Mucosa of rectum (tissue), 2 donors: ENCODE data around the gene AMOTL1.

Source experiments
- H3K27ac ChIP-seq, 2 donors: one replicate each; pipeline ENCODE4 v1.7.0; 2013; ENCODE audit warnings: inconsistent platforms in 2 of 2, low read depth in 2 of 2, low read length in 2 of 2
- H3K27me3 ChIP-seq, 2 donors: one replicate each; pipeline ENCODE4 v1.7.0; 2013; ENCODE audit warnings: low read length in 2 of 2; ENCODE audit not compliant: control insufficient read depth in 2 of 2, insufficient read depth in 2 of 2
- H3K36me3 ChIP-seq, 2 donors: one replicate each; pipeline ENCODE4 v1.7.0; 2013; ENCODE audit warnings: low read length in 2 of 2; ENCODE audit not compliant: control insufficient read depth in 2 of 2, insufficient read depth in 2 of 2
- H3K4me1 ChIP-seq, 2 donors: one replicate each; pipeline ENCODE4 v1.7.0; 2013; ENCODE audit warnings: low read length in 2 of 2, mild to moderate bottlenecking in 1 of 2; ENCODE audit not compliant: control insufficient read depth in 2 of 2, insufficient read depth in 2 of 2
- H3K4me3 ChIP-seq, 2 donors: one replicate each; pipeline ENCODE4 v1.7.0; 2013; ENCODE audit warnings: low read length in 2 of 2
- H3K9ac ChIP-seq, 2 donors: one replicate each; pipeline ENCODE4 v1.7.0; 2013; ENCODE audit warnings: low read length in 2 of 2, low read depth in 1 of 2, mild to moderate bottlenecking in 1 of 2
- H3K9me3 ChIP-seq, 2 donors: one replicate each; pipeline ENCODE4 v1.7.0; 2013; ENCODE audit warnings: low read length in 2 of 2; ENCODE audit not compliant: control insufficient read depth in 2 of 2
- donor health status: healthy.
- donor health status: Normal muscosa, but diverticular disease.

Gene AMOTL1

GRCh38 chr11:94754335-94754734 is 13.8 kb upstream of the AMOTL1 start:
- Histone ChIP-seq H3K4me1 (no peaks in the 10 kb centered on the region), H3K36me3 (no peaks in the 10 kb centered on the region), H3K27me3 (peaks cover 0 to 20% of the 10 kb centered on the region in 2 donors), H3K9me3 (no peaks in the 10 kb centered on the region), H3K4me3 (no peak overlapping the region), H3K9ac (no peak overlapping the region), H3K27ac (no peak overlapping the region)

DNA sequence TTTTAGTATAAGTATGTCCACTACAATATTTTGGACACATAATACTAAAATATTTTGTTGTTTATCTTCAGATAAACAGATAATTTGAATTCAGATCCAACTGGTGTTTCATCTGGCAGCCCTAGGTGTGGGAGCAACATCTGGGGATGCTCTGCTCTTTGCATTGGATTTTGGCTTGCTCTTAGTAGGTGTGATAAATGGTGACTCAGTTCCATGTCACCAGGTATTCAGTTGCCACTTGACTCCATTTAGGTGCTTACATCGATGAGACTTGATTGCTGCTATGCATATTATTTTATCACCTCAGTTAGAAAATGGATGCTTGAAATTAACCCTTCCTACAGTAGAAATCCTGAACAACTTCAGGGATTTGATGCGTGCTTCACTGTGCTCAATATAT is 13.3 kb upstream of the AMOTL1 start:
- H3K36me3 ChIP-seq = no peaks in the 10 kb centered on the region
- no peak overlapping the region for H3K27ac ChIP-seq
- no peak overlapping the region for H3K9ac ChIP-seq
- no peaks in the 10 kb centered on the region for H3K9me3 ChIP-seq
- H3K27me3 ChIP-seq = peaks cover 0 to 22% of the 10 kb centered on the region in 2 donors
- no peak overlapping the region for H3K4me3 ChIP-seq
- H3K4me1 ChIP-seq = no peaks in the 10 kb centered on the region

- Histone ChIP-seq H3K4me3 (no peak overlapping the region), H3K4me1 (no peaks in the 10 kb centered on the region), H3K27me3 (peaks cover 0 to 26% of the 10 kb centered on the region in 2 donors), H3K36me3 (no peaks in the 10 kb centered on the region), H3K9ac (no peak overlapping the region), H3K9me3 (no peaks in the 10 kb centered on the region), H3K27ac (no peak overlapping the region)
Measured at GRCh38 chr11:94755494-94755893, 12.7 kb upstream of the AMOTL1 start.

DNA sequence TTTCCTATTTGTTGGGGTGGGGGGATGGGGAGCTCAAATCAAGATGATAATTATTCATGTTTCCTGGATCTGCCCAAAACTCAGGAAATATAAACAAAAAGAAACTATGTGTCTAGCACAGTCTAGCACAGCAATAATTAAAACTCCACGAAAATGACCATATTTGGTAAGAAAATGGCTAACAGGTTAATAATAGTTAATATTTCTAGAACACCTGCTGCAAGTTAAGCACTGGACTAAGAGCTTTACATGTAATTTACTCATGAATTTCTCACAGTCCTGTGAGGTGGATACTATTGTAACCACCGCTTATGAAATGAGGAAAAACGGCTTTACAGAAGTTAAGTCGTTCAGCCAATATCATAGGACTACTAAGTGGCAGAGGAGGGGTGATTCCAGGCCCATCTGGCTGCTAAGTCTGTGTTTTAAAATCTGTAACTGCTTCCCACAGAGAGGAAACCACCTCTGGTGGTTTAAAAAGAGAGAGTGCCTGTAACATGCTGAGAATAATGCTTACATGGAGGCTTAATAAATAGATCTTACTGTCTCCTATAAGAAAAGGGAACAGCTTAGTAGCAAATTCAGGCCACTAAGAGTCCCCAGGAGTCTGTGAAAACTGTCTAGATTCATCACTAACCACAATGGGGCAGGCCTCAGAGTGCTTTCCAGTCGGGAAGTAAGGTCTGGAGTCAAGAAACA is 11.0 kb upstream of the AMOTL1 start:
- no peak overlapping the region for H3K27ac ChIP-seq
- H3K9me3 ChIP-seq = no peaks in the 10 kb centered on the region
- no peak overlapping the region for H3K9ac ChIP-seq
- H3K4me3 ChIP-seq = no peak overlapping the region
- no peaks in the 10 kb centered on the region for H3K4me1 ChIP-seq
- no peaks in the 10 kb centered on the region for H3K36me3 ChIP-seq
- peaks cover 0 to 23% of the 10 kb centered on the region in 2 donors for H3K27me3 ChIP-seq

GRCh38 chr11:94758666-94759065 is 9.5 kb upstream of the AMOTL1 start:
- Histone ChIP-seq H3K4me1 (no peaks in the 10 kb centered on the region), H3K27me3 (peaks cover 0 to 18% of the 10 kb centered on the region in 2 donors), H3K36me3 (no peaks in the 10 kb centered on the region), H3K9me3 (no peaks in the 10 kb centered on the region), H3K27ac (no peak overlapping the region), H3K9ac (no peak overlapping the region), H3K4me3 (no peak overlapping the region)

GRCh38 chr11:94759522-94759921 is 8.6 kb upstream of the AMOTL1 start:
- Histone ChIP-seq H3K36me3 (no peaks in the 10 kb centered on the region), H3K4me1 (no peaks in the 10 kb centered on the region), H3K4me3 (no peak overlapping the region), H3K27me3 (peaks cover 0 to 18% of the 10 kb centered on the region in 2 donors), H3K27ac (no peak overlapping the region), H3K9ac (no peak overlapping the region), H3K9me3 (no peaks in the 10 kb centered on the region)

- Histone ChIP-seq H3K9ac (no peak overlapping the region), H3K4me3 (no peak overlapping the region), H3K9me3 (no peaks in the 10 kb centered on the region), H3K36me3 (no peaks in the 10 kb centered on the region), H3K4me1 (no peaks in the 10 kb centered on the region), H3K27me3 (peaks cover 0 to 16% of the 10 kb centered on the region in 2 donors), H3K27ac (no peak overlapping the region)
Measured at GRCh38 chr11:94760296-94760695, 7.9 kb upstream of the AMOTL1 start.

GRCh38 chr11:94762208-94762607 is 5.9 kb upstream of the AMOTL1 start:
- Histone ChIP-seq H3K9ac (no peak overlapping the region), H3K4me3 (no peak overlapping the region), H3K36me3 (no peaks in the 10 kb centered on the region), H3K27me3 (peaks cover 3 to 13% of the 10 kb centered on the region in 2 donors), H3K9me3 (no peaks in the 10 kb centered on the region), H3K27ac (no peak overlapping the region), H3K4me1 (no peaks in the 10 kb centered on the region)

DNA sequence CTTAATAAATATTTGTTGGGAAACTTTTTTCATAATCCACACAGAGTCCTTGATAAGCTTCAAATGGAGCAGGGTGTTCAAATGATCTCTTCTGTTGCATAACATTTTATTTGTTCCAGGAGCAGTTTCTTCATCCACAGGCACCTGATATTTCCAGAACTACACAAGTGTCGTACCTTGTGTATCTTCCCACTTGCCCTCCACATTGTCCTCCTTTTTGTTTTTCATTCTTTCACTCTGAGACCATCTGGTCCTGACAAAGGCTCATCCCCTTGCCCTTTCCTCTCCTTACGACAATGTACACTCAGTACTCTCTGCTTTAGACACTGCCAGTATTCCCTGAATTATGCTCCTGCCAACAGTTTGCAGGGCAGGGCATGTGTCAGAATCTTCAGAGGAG is 5.2 kb upstream of the AMOTL1 start:
- Histone ChIP-seq H3K27me3 (peaks cover 8 to 16% of the 10 kb centered on the region in 2 donors), H3K4me1 (no peaks in the 10 kb centered on the region), H3K9ac (no peak overlapping the region), H3K4me3 (no peak overlapping the region), H3K36me3 (no peaks in the 10 kb centered on the region), H3K9me3 (no peaks in the 10 kb centered on the region), H3K27ac (no peak overlapping the region)

DNA sequence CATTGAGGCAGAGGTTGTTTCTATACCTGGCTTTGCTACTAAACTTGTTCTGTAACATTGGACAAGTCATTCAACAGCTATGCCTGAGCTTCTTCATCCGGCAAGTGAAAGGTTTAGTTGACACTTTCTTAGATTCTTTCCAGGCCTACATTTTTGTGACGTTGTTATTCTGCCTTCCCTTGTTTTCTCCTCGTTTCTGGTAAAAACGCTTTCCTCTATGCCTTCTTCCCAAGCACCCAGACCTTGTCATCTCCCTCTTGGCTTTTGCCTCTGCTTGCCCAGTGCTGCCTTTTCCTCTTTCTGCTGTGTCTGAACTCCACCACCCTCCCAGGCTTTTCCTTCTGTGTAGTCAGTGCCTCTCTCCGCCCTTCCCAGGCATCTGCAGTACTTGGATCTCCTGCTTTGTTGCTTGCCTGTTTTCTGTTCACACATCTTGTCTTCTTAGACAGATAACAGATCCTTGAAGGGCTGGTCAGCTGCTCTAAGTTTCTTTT is 1.4 kb upstream of the AMOTL1 start:
- no peak overlapping the region for H3K27ac ChIP-seq

More for the DNA sequence above, 1.4 kb upstream of the AMOTL1 start:
- H3K27me3 ChIP-seq = peaks cover 21 to 28% of the 10 kb centered on the region in 2 donors
- no peak overlapping the region for H3K4me3 ChIP-seq
- no peak overlapping the region for H3K9ac ChIP-seq
- no peaks in the 10 kb centered on the region for H3K9me3 ChIP-seq
- H3K4me1 ChIP-seq = no peaks in the 10 kb centered on the region
- H3K36me3 ChIP-seq = no peaks in the 10 kb centered on the region
